B cell (primary cell): Measurements from ENCODE around the gene STYXL1. TPM values are rescaled to one million over a fixed set of nuclear protein-coding genes. Genes with fewer than 3 reads are reported as not detected.
"Not testable (repeated sequence)": the region's sequence is repeated elsewhere in the genome, so short reads cannot be mapped to it uniquely, and the experiment has no call there.

Experiments
- ATAC-seq: fragments of 200-7000 bp; cut with Tn5 transposase; one replicate; pipeline ENCODE4 v1.10.0; 2021; ENCODE audit warnings: low read depth, mild to moderate bottlenecking, moderate number of reproducible peaks, moderate library complexity
- CTCF ChIA-PET: fragments of 350-600 bp; sonication (Branson Sonifier 250); formaldehyde crosslinking; loops from one replicate; lab custom pipeline; 2021; ENCODE audit warnings: antibody characterized with exemption, inconsistent platforms; lab: Charles Lee
- POLR2A ChIA-PET: fragments of 350-600 bp; sonication (Branson Sonifier 250); formaldehyde crosslinking; loops from one replicate; lab custom pipeline; 2021; ENCODE audit warnings: antibody characterized with exemption; lab: Charles Lee
- DNase-seq: peaks from one replicate; pipeline ENCODE4 v3.0.0; 2013
- H2AFZ ChIP-seq: 2 replicates; pipeline ENCODE4 v1.6.1; 2012; ENCODE audit warnings: mild to moderate bottlenecking, low read depth, low read length; ENCODE audit not compliant: insufficient read depth, poor library complexity, severe bottlenecking
- H3K27ac ChIP-seq, 2 donors: 1 replicate in 1 of 2; 2 replicates in 1 of 2; pipeline ENCODE4 v1.5.1; 2012 to 2013; ENCODE audit warnings: low read length in 2 of 2, mild to moderate bottlenecking in 2 of 2, moderate library complexity in 1 of 2
- H3K27me3 ChIP-seq, 4 experiments: fragments of 200-600 bp in 1 of 4; sonication (generic) in 1 of 4; replicated peaks in 1 of 4; 1 replicate in 2 of 4; 2 replicates in 2 of 4; pipeline versions ENCODE4 v1.6.1 to v1.7.0; 2013 to 2016; ENCODE audit warnings: low read length in 3 of 4, mild to moderate bottlenecking in 2 of 4, mixed read lengths in 1 of 4, moderate library complexity in 1 of 4; ENCODE audit not compliant: insufficient read depth in 4 of 4, control insufficient read depth in 3 of 4; ENCODE audit errors: control extremely low read depth in 1 of 4
- H3K36me3 ChIP-seq, 2 experiments: replicated peaks in 1 of 2; 1 replicate in 1 of 2; 2 replicates in 1 of 2; pipeline versions ENCODE4 v1.6.1 to v1.7.1; 2013; ENCODE audit warnings: low read length in 1 of 2; ENCODE audit not compliant: insufficient read depth in 2 of 2, control insufficient read depth in 1 of 2; ENCODE audit errors: control extremely low read depth in 1 of 2, extremely low read depth in 1 of 2
- H3K4me1 ChIP-seq, 2 donors: fragments of 200-600 bp in 1 of 2; sonication (generic) in 1 of 2; 1 replicate in 1 of 2; 2 replicates in 1 of 2; pipeline versions ENCODE4 v1.5.1 to v1.6.1; 2013 to 2017; ENCODE audit warnings: low read length in 2 of 2; ENCODE audit not compliant: control insufficient read depth in 2 of 2, insufficient read depth in 2 of 2
- H3K4me2 ChIP-seq: replicated peaks from 2 replicates; pipeline ENCODE3; 2012; ENCODE audit warnings: mild to moderate bottlenecking, low read depth, low read length; ENCODE audit not compliant: poor library complexity, severe bottlenecking
- H3K4me3 ChIP-seq, 5 experiments: fragments of 200-600 bp in 1 of 5; sonication (generic) in 1 of 5; 1 replicate in 3 of 5; 2 replicates in 2 of 5; pipeline versions ENCODE4 v1.5.1 to v1.7.0; 2011 to 2016; ENCODE audit warnings: low read length in 4 of 5, mild to moderate bottlenecking in 4 of 5, low read depth in 2 of 5, control low read depth in 1 of 5, moderate library complexity in 1 of 5; ENCODE audit not compliant: insufficient read depth in 1 of 5; ENCODE audit errors: control extremely low read depth in 1 of 5, extremely low read depth in 1 of 5
- H3K79me2 ChIP-seq: fragments of 200-600 bp; sonication (generic); one replicate; pipeline ENCODE4 v1.6.0; 2016; ENCODE audit warnings: low read length; ENCODE audit not compliant: control insufficient read depth, insufficient read depth
- H3K9ac ChIP-seq: fragments of 200-600 bp; sonication (generic); 2 replicates; pipeline ENCODE4 v1.6.1; 2017; ENCODE audit warnings: mild to moderate bottlenecking, low read length, moderate library complexity
- H3K9me3 ChIP-seq, 3 donors: one replicate each; pipeline versions ENCODE4 v1.6.1 to v1.7.1; 2013; ENCODE audit warnings: low read length in 2 of 3; ENCODE audit not compliant: control insufficient read depth in 2 of 3, insufficient read depth in 1 of 3; ENCODE audit errors: control extremely low read depth in 1 of 3
- H4K20me1 ChIP-seq: 2 replicates; pipeline ENCODE4 v1.6.0; 2012; ENCODE audit warnings: mild to moderate bottlenecking, low read length; ENCODE audit not compliant: insufficient read depth, control insufficient read depth, poor library complexity, severe bottlenecking
- H3K27ac Mint-ChIP-seq: one replicate; pipeline ENCODE4 v1.8.0; 2021; ENCODE audit warnings: mixed read lengths
- H3K27me3 Mint-ChIP-seq: one replicate; pipeline ENCODE4 v1.8.0; 2021; ENCODE audit warnings: mixed read lengths
- H3K4me1 Mint-ChIP-seq: one replicate; pipeline ENCODE4 v1.8.0; 2021; ENCODE audit warnings: mixed read lengths
- H3K4me3 Mint-ChIP-seq: one replicate; pipeline ENCODE4 v1.8.0; 2021; ENCODE audit warnings: mixed read lengths
- H3K9me3 Mint-ChIP-seq: one replicate; pipeline ENCODE4 v1.8.0; 2022; ENCODE audit warnings: mixed read lengths; ENCODE audit not compliant: insufficient read depth
- CTCF ChIP-seq: fragments of 200-600 bp; IDR thresholded peaks from one replicate; pipeline ENCODE4 v1.8.0; 2022; ENCODE audit warnings: antibody characterized with exemption, mild to moderate bottlenecking
- EZH2 ChIP-seq: IDR thresholded peaks from 2 replicates; pipeline ENCODE4 v1.6.1; 2012; ENCODE audit warnings: borderline replicate concordance, low read depth, mild to moderate bottlenecking, moderate library complexity, low read length; ENCODE audit not compliant: insufficient read depth, poor library complexity, severe bottlenecking
- WGBS: methylation state at CpG from one replicate; pipeline ENCODE4 v1.1.5; 2013; ENCODE audit warnings: missing lambda C conversion rate; ENCODE audit not compliant: insufficient coverage; 5-methylcytosine and 5-hydroxymethylcytosine counted together
- intact Hi-C: fragments of 100-400 bp; cut with micrococcal nuclease; formaldehyde crosslinking; loops from one replicate; pipeline ENCODE4 v1.10.0; 2022
- polyA plus RNA-seq: library from polyadenylated mRNA; depleted of rRNA; stranded (reverse); fragments of >200 nt; gene quantifications from 2 replicates; pipeline ENCODE4 v1.2.3, GENCODE V29; 2012
- total RNA-seq, 2 donors: library from RNA; stranded (reverse); fragments of 120-200 nt in 1 of 2; gene quantifications; 1 replicate in 1 of 2; 2 replicates in 1 of 2; pipeline versions ENCODE4 v1.2.3 to v1.2.4, GENCODE V29; 2013 to 2022

The STYXL1 gene
- total and polyA plus RNA-seq, 2 donors (not counting 1 experiment from before 2014, with no cell fraction given) = 15.2 to 29.3 TPM

DNA sequence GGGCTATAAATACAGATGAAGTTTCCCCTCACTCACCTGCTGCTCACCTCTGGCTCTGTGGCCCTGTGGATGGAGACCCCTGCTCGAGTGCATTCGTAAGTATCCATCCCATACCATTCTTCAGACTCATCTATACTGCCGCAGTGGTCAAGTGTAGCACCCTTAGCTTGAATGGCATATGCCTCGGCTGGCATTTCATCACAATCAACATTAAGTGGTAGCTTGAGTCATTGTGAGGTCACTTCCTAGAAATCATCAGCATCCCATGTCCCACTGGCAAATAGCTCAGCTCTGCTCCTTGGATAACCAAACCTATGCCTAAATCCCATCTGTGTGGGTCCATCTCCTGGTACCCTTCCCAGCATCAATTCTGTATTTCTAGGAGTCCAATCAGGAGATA is 38.3 kb upstream of the STYXL1 start:
- Histone ChIP-seq H3K36me3 (no peaks in the 10 kb centered on the region), H3K4me3 (no peak overlapping the region), H2AFZ (no peak overlapping the region), H3K79me2 (no peaks in the 10 kb centered on the region), H3K9ac (no peak overlapping the region), H4K20me1 (no peaks in the 10 kb centered on the region), H3K9me3 (no peaks in the 10 kb centered on the region), H3K4me1 (no peaks in the 10 kb centered on the region), H3K27ac (no peak overlapping the region), H3K27me3 (no peaks in the 10 kb centered on the region), H3K4me2 (no peak overlapping the region)
- H3K27me3 Mint-ChIP-seq = peaks cover 18% of the 10 kb centered on the region
- WGBS = 89% methylated on average over 4 of the region's 4 CpGs
- ChIA-PET POLR2A (interaction anchor here (0.6 kb wide), 1 partner anchor 248 kb away, joined by 3 read pairs; no protein-coding TSS in a partner anchor), CTCF (no interaction called here)
- no peak overlapping the region for H3K27ac Mint-ChIP-seq
- DNase-seq (no peak), ATAC-seq (no peak)
- TF ChIP-seq EZH2 (no peak), CTCF (no peak)
- intact Hi-C loops = no loop called here
- no peaks in the 10 kb centered on the region for H3K9me3 Mint-ChIP-seq
- no peaks in the 10 kb centered on the region for H3K4me1 Mint-ChIP-seq
- H3K4me3 Mint-ChIP-seq = no peak overlapping the region

- H3K4me1 ChIP-seq, ATAC-seq, H3K27ac ChIP-seq, intact Hi-C loops, H2AFZ ChIP-seq, H3K9me3 ChIP-seq, H3K27me3 ChIP-seq, H3K4me2 ChIP-seq, H4K20me1 ChIP-seq, H3K9me3 Mint-ChIP-seq, H3K4me3 Mint-ChIP-seq, H3K27ac Mint-ChIP-seq, CTCF ChIA-PET, H3K4me1 Mint-ChIP-seq, H3K4me3 ChIP-seq, H3K9ac ChIP-seq, H3K79me2 ChIP-seq, DNase-seq, H3K36me3 ChIP-seq: not testable (repeated sequence)
- H3K27me3 Mint-ChIP-seq = peaks cover 25% of the 10 kb centered on the region
- no CpG with 5 or more reads among the region's 2 CpGs for WGBS
- POLR2A ChIA-PET = interaction anchor here (0.7 kb wide), 1 partner anchor 10 kb away, joined by 3 read pairs; no protein-coding TSS in a partner anchor
Measured at GRCh38 chr7:76084115-76084514, 36.3 kb upstream of the STYXL1 start.
